GM12878 (cell line): ENCODE measurements around the gene NRN1L. TPM values are rescaled to one million over a fixed set of nuclear protein-coding genes. Genes with fewer than 3 reads are reported as not detected.

Experiments
- ATAC-seq: fragments of 200-7000 bp; cut with Tn5 transposase; 3 replicates; pipeline ENCODE4 v1.9.1; 2020; ENCODE audit warnings: mild to moderate bottlenecking, moderate library complexity
- BruUV-seq: library from RNA; stranded (reverse); fragments of 400-500 nt; replicated peaks from 2 replicates; lab custom pipeline; 2021; lab: Mats Ljungman, UMichigan
- CTCF ChIA-PET: fragments of 300-600 bp; sonication (Branson Sonifier 250); formaldehyde crosslinking; extraction: SDS; loops from one replicate; lab custom pipeline; 2021; ENCODE audit warnings: inconsistent platforms; lab: Yijun Ruan, JAX
- POLR2A ChIA-PET: fragments of 350-600 bp; formaldehyde crosslinking; extraction: SDS; loops from one replicate; lab custom pipeline; 2021; ENCODE audit warnings: inconsistent platforms; lab: Charles Lee
- RAD21 ChIA-PET: fragments of 300-600 bp; sonication (Branson Sonifier 250); formaldehyde crosslinking; loops from one replicate; lab custom pipeline; 2023; ENCODE audit warnings: antibody characterized with exemption; ENCODE audit not compliant: unreplicated experiment; lab: Charles Lee
- SMC1A ChIA-PET: fragments of 300-600 bp; sonication (Branson Sonifier 250); formaldehyde crosslinking; loops from one replicate; lab custom pipeline; 2023; ENCODE audit not compliant: unreplicated experiment, uncharacterized antibody; lab: Charles Lee
- DNase-seq: peaks from one replicate; pipeline ENCODE4 v3.0.0-alpha.2; 2011; ENCODE audit warnings: low read depth, low spot score
- FAIRE-seq: peaks from 3 replicates; lab custom pipeline; 2011; peaks lifted over from hg19 to GRCh38; lab: Jason Lieb, UNC
- H2AFZ ChIP-seq: 2 replicates; pipeline ENCODE4 v1.6.0; 2011; ENCODE audit warnings: low read depth, low read length, control low read depth; ENCODE audit not compliant: control insufficient read depth
- H3K27ac ChIP-seq: 2 replicates; pipeline ENCODE4 v1.5.1; 2011; ENCODE audit warnings: control low read depth; ENCODE audit not compliant: control insufficient read depth, insufficient read depth
- H3K27me3 ChIP-seq, 2 experiments: replicated peaks in 1 of 2; 2 replicates each; pipeline versions ENCODE4 v1.6.0 to v1.6.1; 2011; ENCODE audit warnings: low read length in 1 of 2; ENCODE audit not compliant: control insufficient read depth in 2 of 2, insufficient read depth in 2 of 2
- H3K36me3 ChIP-seq, 2 experiments: 2 replicates each; pipeline ENCODE4 v1.5.1; 2011; ENCODE audit warnings: low read length in 1 of 2; ENCODE audit not compliant: control insufficient read depth in 2 of 2, insufficient read depth in 2 of 2
- H3K4me1 ChIP-seq: 2 replicates; pipeline ENCODE4 v1.6.1; 2011; ENCODE audit warnings: mild to moderate bottlenecking, low read length, moderate library complexity, mixed read lengths; ENCODE audit not compliant: control insufficient read depth, insufficient read depth
- H3K4me2 ChIP-seq: 2 replicates; pipeline ENCODE4 v1.6.0; 2011; ENCODE audit warnings: control low read depth; ENCODE audit not compliant: control insufficient read depth, insufficient read depth
- H3K4me3 ChIP-seq: fragments of 200-600 bp; sonication (generic); 2 replicates; pipeline ENCODE4 v1.5.1; 2016
- H3K79me2 ChIP-seq: 2 replicates; pipeline ENCODE4 v1.6.0; 2011; ENCODE audit warnings: low read length; ENCODE audit not compliant: control insufficient read depth, insufficient read depth
- H3K9ac ChIP-seq: 2 replicates; pipeline ENCODE4 v1.8.0; 2011; ENCODE audit warnings: low read length, control low read depth, mixed read lengths; ENCODE audit not compliant: control insufficient read depth, insufficient read depth
- H3K9me3 ChIP-seq: replicated peaks from 3 replicates; pipeline ENCODE4 v1.5.1; 2011; ENCODE audit warnings: mild to moderate bottlenecking, low read length; ENCODE audit not compliant: control insufficient read depth, insufficient read depth
- H4K20me1 ChIP-seq: 2 replicates; pipeline ENCODE4 v1.6.0; 2011; ENCODE audit not compliant: control insufficient read depth, insufficient read depth
- FOXK2 ChIP-seq: fragments of 450-650 bp; IDR thresholded peaks from 2 replicates; pipeline ENCODE4 v1.6.1; 2017; ENCODE audit warnings: mild to moderate bottlenecking, moderate library complexity
- POLR2AphosphoS5 ChIP-seq: IDR thresholded peaks from 2 replicates; pipeline ENCODE4 v1.6.1; 2011; ENCODE audit warnings: mild to moderate bottlenecking, low read length, inconsistent platforms
- RELB ChIP-seq: fragments of 450-650 bp; IDR thresholded peaks from 2 replicates; pipeline ENCODE4 v1.6.1; 2017; ENCODE audit warnings: low read depth, mild to moderate bottlenecking, moderate library complexity
- YBX1 ChIP-seq: fragments of 450-650 bp; IDR thresholded peaks from 2 replicates; pipeline ENCODE4 v1.6.1; 2016; ENCODE audit warnings: antibody characterized with exemption
- WGBS: methylation state at CpG from one replicate; pipeline ENCODE4 v1.1.6; 2016; ENCODE audit warnings: low lambda C conversion rate; ENCODE audit not compliant: insufficient replicate concordance, insufficient coverage; ENCODE audit errors: missing lambda C conversion rate; 5-methylcytosine and 5-hydroxymethylcytosine counted together
- in situ Hi-C: fragments of 300-500 bp; cut with MboI; formaldehyde crosslinking; loops from 9 replicates; pipeline ENCODE4 v1.14.3; 2018; ENCODE audit warnings: mixed read lengths
- intact Hi-C: fragments of 100-400 bp; cut with micrococcal nuclease; formaldehyde crosslinking; loops from one replicate; pipeline ENCODE4 v1.14.2; 2022; ENCODE audit not compliant: unreplicated experiment
- polyA plus RNA-seq, 11 experiments: library from polyadenylated mRNA; depleted of rRNA in 4 of 11; unstranded in 6 of 11; stranded (reverse) in 5 of 11; fragments of >200 nt; fragmentation: Nextera tagmentation in 4 of 11; fragmentation: Illumina TruSeq in 1 of 11; extraction: Ambion mirVana in 4 of 11; extraction: Trizol in 1 of 11; gene quantifications; 1 replicate in 1 of 11; 2 replicates in 10 of 11; pipeline versions ENCODE4 v1.2.1 to v1.2.3, GENCODE V29; 2011 to 2016; ENCODE audit warnings: inconsistent platforms in 2 of 11, missing spikeins in 2 of 11, low read depth in 1 of 11
- total RNA-seq, 4 experiments: library from RNA; depleted of rRNA in 3 of 4; stranded (reverse); fragments of >200 nt in 3 of 4; fragmentation: Illumina TruSeq in 1 of 4; extraction: Trizol in 1 of 4; gene quantifications; 2 replicates each; pipeline versions ENCODE4 v1.2.1 to v1.2.3, GENCODE V29; 2013 to 2021
- TF ChIP-seq, protein P1 (sequence below): fragments of 450-650 bp; formaldehyde crosslinking; IDR thresholded peaks from 2 replicates; pipeline ENCODE4 v1.4.0; 2020; ENCODE audit warnings: mild to moderate bottlenecking, moderate library complexity

Gene NRN1L
- total and polyA plus RNA-seq, 10 of the 15 experiments (the other 5 are each of a cell fraction or from before 2014, with no cell fraction given): 0.11 to 0.99 (median 0.28) TPM; not detected in 3

- in situ Hi-C loops (no loop called here), intact Hi-C loops (loop anchor here (5.0 kb wide), 1 partner anchor 108 kb away; no protein-coding TSS in a partner anchor)
- no peak overlapping the region for H3K27ac ChIP-seq
- H3K4me1 ChIP-seq: peaks cover 5% of the 10 kb centered on the region
- no peak for DNase-seq
- FAIRE-seq: no peak
- no peak for ATAC-seq
- H3K9me3 ChIP-seq: no peaks in the 10 kb centered on the region
- H3K27me3 ChIP-seq: no peaks in the 10 kb centered on the region
- no TSS peak for BruUV-seq
- ChIA-PET POLR2A (interaction anchor here (0.6 to 2.4 kb wide), 7 partner anchors 38 to 1835 kb away, joined by 3 to 7 read pairs (median 4); no protein-coding TSS in a partner anchor), CTCF (interaction anchor here (0.7 to 3.5 kb wide), 8 partner anchors 51 to 413 kb away, joined by 3 to 15 read pairs (median 4); partner anchors contain the start of gene NRN1L), SMC1A (interaction anchor here (0.6 to 1.2 kb wide), 5 partner anchors 31 to 131 kb away, joined by 3 to 4 read pairs (median 3); no protein-coding TSS in a partner anchor), RAD21 (interaction anchor here (1.0 kb wide), 1 partner anchor 88 kb away, joined by 3 read pairs; the partner anchor contains the start of gene NUTF2)
- H3K79me2 ChIP-seq: peaks cover 31% of the 10 kb centered on the region
- H3K4me2 ChIP-seq: peak overlapping the region; percentile 81
- H3K36me3 ChIP-seq: peaks cover 21 to 27% of the 10 kb centered on the region in 2 experiments
- no peaks in the 10 kb centered on the region for H4K20me1 ChIP-seq
- no peak for TF ChIP-seq RELB
- TF ChIP-seq, protein P1, sequence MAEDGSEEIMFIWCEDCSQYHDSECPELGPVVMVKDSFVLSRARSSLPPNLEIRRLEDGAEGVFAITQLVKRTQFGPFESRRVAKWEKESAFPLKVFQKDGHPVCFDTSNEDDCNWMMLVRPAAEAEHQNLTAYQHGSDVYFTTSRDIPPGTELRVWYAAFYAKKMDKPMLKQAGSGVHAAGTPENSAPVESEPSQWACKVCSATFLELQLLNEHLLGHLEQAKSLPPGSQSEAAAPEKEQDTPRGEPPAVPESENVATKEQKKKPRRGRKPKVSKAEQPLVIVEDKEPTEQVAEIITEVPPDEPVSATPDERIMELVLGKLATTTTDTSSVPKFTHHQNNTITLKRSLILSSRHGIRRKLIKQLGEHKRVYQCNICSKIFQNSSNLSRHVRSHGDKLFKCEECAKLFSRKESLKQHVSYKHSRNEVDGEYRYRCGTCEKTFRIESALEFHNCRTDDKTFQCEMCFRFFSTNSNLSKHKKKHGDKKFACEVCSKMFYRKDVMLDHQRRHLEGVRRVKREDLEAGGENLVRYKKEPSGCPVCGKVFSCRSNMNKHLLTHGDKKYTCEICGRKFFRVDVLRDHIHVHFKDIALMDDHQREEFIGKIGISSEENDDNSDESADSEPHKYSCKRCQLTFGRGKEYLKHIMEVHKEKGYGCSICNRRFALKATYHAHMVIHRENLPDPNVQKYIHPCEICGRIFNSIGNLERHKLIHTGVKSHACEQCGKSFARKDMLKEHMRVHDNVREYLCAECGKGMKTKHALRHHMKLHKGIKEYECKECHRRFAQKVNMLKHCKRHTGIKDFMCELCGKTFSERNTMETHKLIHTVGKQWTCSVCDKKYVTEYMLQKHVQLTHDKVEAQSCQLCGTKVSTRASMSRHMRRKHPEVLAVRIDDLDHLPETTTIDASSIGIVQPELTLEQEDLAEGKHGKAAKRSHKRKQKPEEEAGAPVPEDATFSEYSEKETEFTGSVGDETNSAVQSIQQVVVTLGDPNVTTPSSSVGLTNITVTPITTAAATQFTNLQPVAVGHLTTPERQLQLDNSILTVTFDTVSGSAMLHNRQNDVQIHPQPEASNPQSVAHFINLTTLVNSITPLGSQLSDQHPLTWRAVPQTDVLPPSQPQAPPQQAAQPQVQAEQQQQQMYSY (CRISPR knock-in tag): no peak
- TF ChIP-seq POLR2AphosphoS5: 0 out of 2 replicates have a peak, but pooled peaks have one; percentile 15
- no peak for TF ChIP-seq FOXK2
- no peak for TF ChIP-seq YBX1
- WGBS: 95% methylated on average over 13 of the region's 13 CpGs
- peak overlapping the region; percentile 67 for H3K4me3 ChIP-seq
- H2AFZ ChIP-seq: no peak overlapping the region
- H3K9ac ChIP-seq: no peak overlapping the region
These were observed 49.8 kb downstream of the NRN1L start for GRCh38 chr16:67934306-67935100.
